Right cardiac atrium (tissue), 5 donors: Measurements from ENCODE around the gene PPIB. TPM values are rescaled to one million over a fixed set of nuclear protein-coding genes. Genes with fewer than 3 reads are reported as not detected.

Experiments used
- ATAC-seq, 2 donors: fragments of 200-7000 bp; cut with Tn5 transposase; one replicate each; pipeline versions ENCODE4 v1.8.0 to v1.9.1; 2020; ENCODE audit warnings: moderate library complexity in 2 of 2, mild to moderate bottlenecking in 1 of 2
- DNase-seq, 3 donors: peaks; one replicate each; pipeline ENCODE4 v3.0.0-alpha.2; 2020
- H3K27ac ChIP-seq: one replicate; pipeline ENCODE4 v1.5.1; 2013; ENCODE audit warnings: mild to moderate bottlenecking, low read length, control low read depth, moderate library complexity
- H3K27me3 ChIP-seq: one replicate; pipeline ENCODE4 v1.6.1; 2013; ENCODE audit not compliant: control insufficient read depth, insufficient read depth
- H3K4me1 ChIP-seq: one replicate; pipeline ENCODE4 v1.6.1; 2013; ENCODE audit warnings: low read length; ENCODE audit not compliant: control insufficient read depth, insufficient read depth
- H3K4me3 ChIP-seq: one replicate; pipeline ENCODE4 v1.5.1; 2013; ENCODE audit warnings: low read length, control low read depth
- H3K9me3 ChIP-seq: one replicate; pipeline ENCODE4 v1.6.1; 2013; ENCODE audit warnings: low read length; ENCODE audit not compliant: control insufficient read depth
- WGBS: extraction: QIAGEN DNeasy Blood & Tissue Kit; methylation state at CpG from one replicate; pipeline ENCODE4 v1.1.7; 2013; 5-methylcytosine and 5-hydroxymethylcytosine counted together
- intact Hi-C, 4 donors: fragments of 100-400 bp; cut with DNase I; formaldehyde crosslinking; loops; one replicate each; pipeline versions ENCODE4 v1.11.0 to v1.14.0; 2022 to 2023
- long read RNA-seq, 4 donors: library from polyadenylated mRNA; unstranded; transcript quantifications; one replicate each; pipeline ENCODE4 v2.0.0, GENCODE V29; 2020 to 2021
- polyA plus RNA-seq: library from polyadenylated mRNA; stranded (reverse); fragments of 200-250 nt; gene quantifications from one replicate; pipeline ENCODE4 v1.2.3, GENCODE V29; 2013
- total RNA-seq, 4 donors: library from RNA; stranded (reverse); fragmentation: NEBNext Ultra II Directional; extraction: Animal tissue kit (Norgen Biotek cat#: 25700); gene quantifications; one replicate each; pipeline ENCODE4 v1.2.1, GENCODE V29; 2021
- donor health status: healthy with polysubstance abuse.
- donor health status: DM: no; HTN: yes; CAD: no.
- donor health status: DM: no; HTN: no; CAD: no.
- donor health status: DM: no; HTN: yes; CAD: no; lungs with severe emphysema.
- donor health status: DM: yes; HTN: yes; CAD: no.

Gene PPIB
- total RNA-seq (100 to 1,000 TPM; 131 to 263 (median 186) TPM), polyA plus RNA-seq (209 TPM)
- long read RNA-seq, donor 1, transcript PPIB-201 (5 exons, 1,081 nt), result major isoform, 145 of 158 reads
- long read RNA-seq, donor 1, partial matches to known transcripts, result 3 of 158 reads
- long read RNA-seq, donor 1, other reads (novel, unspliced or antisense), result 9 of 158 reads
- long read RNA-seq, donor 2, transcript PPIB-201 (5 exons, 1,081 nt), result major isoform, 113 of 128 reads
- long read RNA-seq, donor 2, partial matches to known transcripts, result 12 of 128 reads
- long read RNA-seq, donor 2, other reads (novel, unspliced or antisense), result 3 of 128 reads
- long read RNA-seq, donor 3, transcript PPIB-201 (5 exons, 1,081 nt), result major isoform, 175 of 203 reads
- long read RNA-seq, donor 3, partial matches to known transcripts, result 12 of 203 reads
- long read RNA-seq, donor 3, other reads (novel, unspliced or antisense), result 16 of 203 reads
- long read RNA-seq, donor 4, transcript PPIB-201 (5 exons, 1,081 nt), result major isoform, 61 of 68 reads
- long read RNA-seq, donor 4, partial matches to known transcripts, result 3 of 68 reads
- long read RNA-seq, donor 4, other reads (novel, unspliced or antisense), result 4 of 68 reads

- Histone ChIP-seq H3K27ac (peak within 1 kb of the TSS; percentile 98), H3K9me3 (no peaks in the 10 kb centered on the region), H3K4me3 (peak within 1 kb of the TSS; percentile 88), H3K4me1 (peaks cover 8% of the 10 kb centered on the region), H3K27me3 (no peaks in the 10 kb centered on the region)
- peak; percentile 96 to 97 for ATAC-seq
- WGBS, result under 1% methylated on average over 69 of the region's 69 CpGs
- DNase-seq, result peak; percentile 99
- intact Hi-C loops, result no loop called here
Measured at GRCh38 chr15:64162869-64163658, at the start of gene PPIB. Gene PPIB, minus strand, starts transcription at chr15:64163022. Its CDS starts 36 bp downstream, at chr15:64162986.

GRCh38 chr15:64211696-64212095, 48.9 kb upstream of the PPIB start:
- no peak overlapping the region for H3K27ac ChIP-seq
- ATAC-seq (no peak), DNase-seq (no peak)
- H3K4me1 ChIP-seq, result peaks cover 1% of the 10 kb centered on the region
- no peaks in the 10 kb centered on the region for H3K9me3 ChIP-seq
- H3K27me3 ChIP-seq, result no peaks in the 10 kb centered on the region
- no peak overlapping the region for H3K4me3 ChIP-seq
- intact Hi-C loops, result no loop called here
- 94% methylated on average over 2 of the region's 2 CpGs for WGBS

GRCh38 chr15:64210371-64210770, 47.5 kb upstream of the PPIB start:
- intact Hi-C loops, result no loop called here
- Histone ChIP-seq H3K9me3 (no peaks in the 10 kb centered on the region), H3K27ac (no peak overlapping the region), H3K27me3 (no peaks in the 10 kb centered on the region), H3K4me3 (no peak overlapping the region), H3K4me1 (no peaks in the 10 kb centered on the region)
- WGBS, result 76% methylated on average over 2 of the region's 2 CpGs
- no peak for ATAC-seq
- no peak for DNase-seq

GRCh38 chr15:64209680-64210334, 47.0 kb upstream of the PPIB start:
- Histone ChIP-seq H3K4me3 (no peak overlapping the region), H3K9me3 (no peaks in the 10 kb centered on the region), H3K27me3 (no peaks in the 10 kb centered on the region), H3K4me1 (no peaks in the 10 kb centered on the region), H3K27ac (no peak overlapping the region)
- intact Hi-C loops, result loop anchor here in 1 of 4 donors (10.0 kb wide), 1 partner anchor 465 kb away; no protein-coding TSS in a partner anchor
- 51% methylated on average over 3 of the region's 3 CpGs for WGBS
- DNase-seq (no peak), ATAC-seq (no peak)

- intact Hi-C loops, result loop anchor here in 1 of 4 donors (10.0 kb wide), 1 partner anchor 470 kb away; no protein-coding TSS in a partner anchor
- Histone ChIP-seq H3K9me3 (no peaks in the 10 kb centered on the region), H3K27me3 (no peaks in the 10 kb centered on the region), H3K4me1 (no peaks in the 10 kb centered on the region), H3K27ac (no peak overlapping the region), H3K4me3 (no peak overlapping the region)
- DNase-seq, result no peak
- no peak for ATAC-seq
Measured at GRCh38 chr15:64205202-64205601, 42.4 kb upstream of the PPIB start.

- no peak overlapping the region for H3K4me3 ChIP-seq
- DNase-seq (no peak), ATAC-seq (peak; percentile 48 to 68)
- intact Hi-C loops, result no loop called here
- no peak overlapping the region for H3K27ac ChIP-seq
- no peaks in the 10 kb centered on the region for H3K27me3 ChIP-seq
- H3K9me3 ChIP-seq, result no peaks in the 10 kb centered on the region
- peaks cover 2% of the 10 kb centered on the region for H3K4me1 ChIP-seq
- 58% methylated on average over 1 of the region's 1 CpG for WGBS
Measured at GRCh38 chr15:64197425-64197824, 34.6 kb upstream of the PPIB start.

DNA sequence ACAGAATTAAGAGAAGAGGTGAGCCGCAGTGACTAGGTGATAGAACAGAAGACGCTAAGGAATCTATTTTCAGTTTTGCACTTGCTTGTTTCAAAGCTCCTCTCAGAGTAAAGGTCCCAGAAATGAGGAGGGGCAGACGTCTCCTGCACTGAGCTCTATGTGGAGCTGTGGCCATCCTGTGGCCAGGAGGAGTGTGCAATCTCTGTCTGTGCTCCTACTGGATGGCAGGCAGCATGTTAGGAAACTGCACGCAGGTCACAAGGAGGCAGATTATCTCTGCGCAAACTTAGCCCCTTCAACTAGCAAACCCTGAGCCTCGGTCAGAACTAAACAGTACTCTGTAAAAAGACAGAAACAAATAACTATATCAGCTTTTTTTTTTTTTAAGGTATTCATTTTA, 31.1 kb upstream of the PPIB start:
- no peak for DNase-seq
- Histone ChIP-seq H3K27me3 (no peaks in the 10 kb centered on the region), H3K9me3 (no peaks in the 10 kb centered on the region), H3K4me1 (peaks cover 2% of the 10 kb centered on the region), H3K27ac (no peak overlapping the region), H3K4me3 (no peak overlapping the region)
- intact Hi-C loops, result no loop called here
- WGBS, result 75% methylated on average over 6 of the region's 6 CpGs
- ATAC-seq, result peak in 1 of 2 donors; percentile 74

GRCh38 chr15:64191971-64192830, 29.4 kb upstream of the PPIB start:
- Histone ChIP-seq H3K9me3 (no peaks in the 10 kb centered on the region), H3K27me3 (no peaks in the 10 kb centered on the region), H3K27ac (no peak overlapping the region), H3K4me1 (no peaks in the 10 kb centered on the region), H3K4me3 (no peak overlapping the region)
- DNase-seq (no peak), ATAC-seq (no peak)
- intact Hi-C loops, result no loop called here
- 96% methylated on average over 5 of the region's 5 CpGs for WGBS

- intact Hi-C loops, result loop anchor here in 1 of 4 donors (10.0 kb wide), 1 partner anchor 327 kb away; no protein-coding TSS in a partner anchor
- H3K27me3 ChIP-seq, result no peaks in the 10 kb centered on the region
- H3K4me1 ChIP-seq, result no peaks in the 10 kb centered on the region
- DNase-seq, result no peak
- H3K27ac ChIP-seq, result no peak overlapping the region
- no peak overlapping the region for H3K4me3 ChIP-seq
- ATAC-seq, result no peak
- WGBS, result 84% methylated on average over 2 of the region's 2 CpGs
- H3K9me3 ChIP-seq, result no peaks in the 10 kb centered on the region
Measured at GRCh38 chr15:64187396-64188191, 24.8 kb upstream of the PPIB start.
